Peyer's patch (tissue), 4 donors: ENCODE results near the gene HGD.

Experiments used
- CTCF ChIP-seq, 6 experiments: fragments of 450-650 bp in 4 of 6; fragments of 200-600 bp in 2 of 6; sonication (generic) in 1 of 6; IDR thresholded peaks; one replicate each; pipeline ENCODE4 v1.5.1; 2017 to 2019; ENCODE audit warnings: antibody characterized with exemption in 6 of 6, mild to moderate bottlenecking in 3 of 6, moderate library complexity in 1 of 6
- POLR2A ChIP-seq, 2 donors: fragments of 450-650 bp; IDR thresholded peaks; one replicate each; pipeline ENCODE4 v1.5.1; 2017; ENCODE audit warnings: antibody characterized with exemption in 2 of 2, mild to moderate bottlenecking in 2 of 2, moderate library complexity in 2 of 2

GRCh38 chr3:120596853-120597223 lies 85.2 kb downstream of the HGD start:
- TF ChIP-seq CTCF (IDR thresholded peaks at IDR 0.05) (no peak), POLR2A (IDR thresholded peaks at IDR 0.05) (no peak)
